Lower leg skin (tissue), 3 donors: ENCODE measurements around the gene CFAP54.

Experiments used
- CTCF ChIP-seq, 3 donors: fragments of 450-650 bp; IDR thresholded peaks; one replicate each; pipeline ENCODE4 v1.5.1; 2016; ENCODE audit warnings: antibody characterized with exemption in 3 of 3, mild to moderate bottlenecking in 3 of 3, moderate library complexity in 2 of 3
- POLR2A ChIP-seq, 2 donors: fragments of 450-650 bp; IDR thresholded peaks; one replicate each; pipeline ENCODE4 v1.6.1; 2016 to 2017; ENCODE audit warnings: antibody characterized with exemption in 2 of 2, mild to moderate bottlenecking in 1 of 2, moderate library complexity in 1 of 2

- no peak for TF ChIP-seq CTCF (IDR thresholded peaks at IDR 0.05)
- TF ChIP-seq POLR2A (IDR thresholded peaks at IDR 0.05) = no peak
Observed at GRCh38 chr12:96483116-96483515, 6.3 kb upstream of the CFAP54 start.
